Left ventricle myocardium superior (tissue), 1 donor: ENCODE data around the gene MAVS. TPM values are rescaled to one million over a fixed set of nuclear protein-coding genes. Genes with fewer than 3 reads are reported as not detected.
A peak's percentile ranks its signal among the peaks of the same experiment; 100 is the strongest.
"Not testable (repeated sequence)": the region's sequence is repeated elsewhere in the genome, so short reads cannot be mapped to it uniquely, and the experiment has no call there.

ENCODE experiments used
- ATAC-seq: fragments of 200-7000 bp; cut with Tn5 transposase; one replicate; pipeline ENCODE4 v1.9.1; 2020; ENCODE audit warnings: mild to moderate bottlenecking, moderate library complexity
- DNase-seq: peaks from one replicate; pipeline ENCODE4 v3.0.0-alpha.2; 2020
- intact Hi-C: fragments of 100-400 bp; cut with micrococcal nuclease; formaldehyde crosslinking; loops from one replicate; pipeline ENCODE4 v1.11.0; 2022
- total RNA-seq: library from RNA; stranded (reverse); fragmentation: NEBNext Ultra II Directional; extraction: Animal tissue kit (Norgen Biotek cat#: 25700); gene quantifications from one replicate; pipeline ENCODE4 v1.2.1, GENCODE V29; 2021
- donor health status: DM: no; HTN: yes; CAD: no; lungs with severe emphysema.

The MAVS gene
- total RNA-seq, 1 donor from 2014 or later = 34.8 TPM

DNA sequence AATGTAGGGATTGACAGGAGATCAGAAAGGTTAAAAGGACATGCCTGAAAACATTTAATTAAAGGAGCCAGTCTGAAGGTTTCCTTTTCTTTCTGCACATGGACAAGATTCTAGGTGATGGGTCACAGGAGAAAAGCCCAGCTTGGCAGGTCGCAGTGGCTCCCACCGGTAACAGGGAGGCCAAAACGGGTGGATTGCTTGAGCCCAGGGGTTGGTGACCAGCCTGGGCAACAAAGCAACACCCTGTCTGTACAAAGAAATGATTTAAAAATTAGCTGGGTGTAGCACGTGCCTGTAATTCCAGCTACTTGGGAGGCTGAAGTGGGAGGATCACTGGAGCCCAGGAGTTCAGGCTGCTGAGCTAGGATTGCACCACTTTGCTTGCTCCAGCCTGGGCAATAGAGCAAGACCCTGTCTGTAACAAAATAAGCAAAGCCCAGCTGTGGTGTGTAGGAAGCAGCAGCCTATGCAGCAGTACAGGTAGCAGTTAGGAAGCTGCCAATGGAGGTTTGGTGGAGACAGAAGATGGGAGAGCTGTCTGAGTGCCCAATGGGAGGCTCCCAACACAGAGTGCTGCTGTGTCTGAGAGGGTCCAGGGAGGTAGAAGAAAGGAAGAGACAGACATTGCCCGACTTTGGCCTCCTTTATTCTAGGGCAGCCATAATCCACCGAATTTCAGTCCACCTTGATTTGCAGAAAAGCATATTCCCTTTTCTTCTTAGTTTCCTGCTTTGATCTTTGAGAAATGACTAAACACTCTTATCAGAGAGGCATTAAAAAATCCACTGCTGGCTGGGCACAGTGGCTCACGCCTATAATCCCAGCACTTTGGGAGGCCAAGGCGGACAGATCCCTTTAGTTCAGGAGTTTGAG lies 33.4 kb upstream of the MAVS start:
- intact Hi-C loops = no loop called here
- no peak for ATAC-seq
- no peak for DNase-seq

- no peak for ATAC-seq
- intact Hi-C loops = no loop called here
- no peak for DNase-seq
These were observed 32.6 kb upstream of the MAVS start for GRCh38 chr20:3813848-3814581.

DNA sequence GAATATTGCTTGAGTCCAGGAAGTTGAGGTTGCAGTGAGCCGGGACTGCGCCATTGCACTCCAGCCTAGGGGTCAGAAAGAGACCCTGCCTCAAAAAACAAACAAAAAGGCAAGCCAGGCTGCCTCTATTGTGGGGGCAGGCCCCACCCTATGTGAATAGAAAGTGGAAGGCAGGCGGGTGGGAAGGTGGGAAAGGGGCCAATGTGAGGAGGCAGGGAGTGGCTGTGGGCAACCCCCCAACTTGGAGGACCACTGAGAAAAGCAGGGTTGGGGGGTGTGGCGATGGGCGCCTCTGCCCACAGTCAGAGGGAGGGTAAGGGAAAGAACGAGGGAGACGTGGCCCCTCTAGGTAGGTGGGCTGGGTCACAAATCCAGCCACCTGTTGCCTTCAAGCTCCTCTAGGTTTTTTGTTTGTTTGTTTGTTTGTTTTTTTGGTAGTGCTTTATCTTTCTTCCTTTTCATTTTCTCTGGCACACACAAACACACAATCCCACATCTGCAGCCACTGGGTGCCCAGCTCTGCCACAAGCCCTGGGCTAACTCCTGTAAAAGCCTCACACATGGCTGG lies 31.6 kb upstream of the MAVS start:
- ATAC-seq = no peak
- intact Hi-C loops = no loop called here
- no peak for DNase-seq

GRCh38 chr20:3815703-3816315 lies 30.8 kb upstream of the MAVS start:
- intact Hi-C loops = no loop called here
- no peak for ATAC-seq
- DNase-seq = no peak

GRCh38 chr20:3818155-3819151 lies 28.2 kb upstream of the MAVS start:
- DNase-seq = peak; percentile 67
- peak; percentile 38 for ATAC-seq
- intact Hi-C loops = no loop called here

DNA sequence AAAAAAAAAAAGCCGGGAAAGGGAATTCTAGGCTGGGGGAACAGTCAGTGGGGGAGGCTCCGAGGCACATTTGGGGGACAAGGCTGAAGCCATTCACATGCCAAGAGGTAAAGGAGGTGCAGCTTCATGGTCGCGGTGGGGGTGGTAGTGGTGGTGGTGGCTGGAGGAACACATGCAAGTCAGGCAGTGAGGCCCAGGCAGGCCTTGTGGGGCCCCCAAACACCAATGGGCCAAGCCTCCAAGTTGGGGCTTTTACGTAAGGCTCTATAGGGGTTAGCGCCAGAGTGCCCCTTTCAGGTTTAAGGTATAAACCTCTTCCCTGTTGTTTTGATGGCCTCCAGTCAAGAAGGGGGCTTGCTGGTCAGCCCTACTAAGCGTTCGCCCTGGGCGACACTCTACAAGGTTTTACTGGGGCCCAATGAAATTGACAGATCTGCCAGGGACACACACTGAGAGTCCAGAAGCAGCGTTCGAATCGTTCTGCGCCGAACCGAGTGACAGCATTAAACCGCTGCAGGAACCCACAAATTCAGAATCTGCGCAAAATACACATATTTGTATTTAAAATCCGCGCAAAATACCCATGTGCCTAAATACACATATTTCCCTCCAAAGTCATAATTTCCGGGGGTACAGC lies 27.1 kb upstream of the MAVS start:
- DNase-seq = peak; percentile 47
- no peak for ATAC-seq
- intact Hi-C loops = loop anchor here (5.0 kb wide), 1 partner anchor 32 kb away; the partner anchor contains the start of gene CENPB

- peak; percentile 99 for DNase-seq
- ATAC-seq = peak; percentile 93
- intact Hi-C loops = loop anchor here (5.0 kb wide), 1 partner anchor 33 kb away; the partner anchor contains the start of gene CENPB
These were observed 26.4 kb upstream of the MAVS start, which contains the start of gene AP5S1 for GRCh38 chr20:3820048-3820900. Gene AP5S1, plus strand, starts transcription at chr20:3820547. Its CDS starts 1,571 bp downstream, at chr20:3822118.

DNA sequence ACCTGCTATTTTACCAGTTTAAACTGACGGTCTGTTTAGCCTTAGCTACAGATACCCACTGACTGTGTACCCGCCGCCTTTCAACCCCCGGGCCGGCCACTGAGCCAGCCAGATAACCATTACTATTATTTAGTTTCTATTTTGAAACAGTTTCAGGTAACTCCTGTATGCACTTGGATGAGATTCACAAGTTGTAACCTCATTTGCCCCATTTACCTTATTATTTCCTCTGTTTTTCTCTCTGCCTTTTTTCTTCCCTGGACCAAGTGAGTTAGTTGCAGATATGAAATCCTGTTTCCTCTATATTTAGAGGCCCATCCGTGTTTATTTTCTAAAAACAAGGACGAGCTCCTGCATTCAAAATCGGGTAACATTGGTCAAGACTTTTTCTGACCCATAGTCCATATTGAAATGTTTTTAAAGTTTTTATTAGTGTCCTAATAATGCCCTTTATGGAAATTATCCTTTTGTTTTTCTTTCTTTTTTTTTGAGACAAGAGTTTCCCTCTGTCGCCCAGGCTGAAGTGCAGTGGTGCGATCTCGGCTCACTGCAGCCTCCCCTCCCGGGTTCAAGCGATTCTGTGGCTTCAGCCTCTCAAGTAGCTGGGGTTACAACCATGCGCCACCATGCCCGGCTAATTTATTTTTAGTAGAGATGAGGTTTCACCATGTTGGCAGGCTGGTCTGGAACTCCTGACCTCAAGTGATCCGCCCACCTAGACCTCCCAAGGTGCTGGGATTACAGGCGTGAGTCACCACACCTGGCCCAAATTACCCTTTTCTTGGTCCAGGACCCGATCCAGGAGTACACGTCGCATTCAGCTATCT lies 25.5 kb upstream of the MAVS start:
- no peak for DNase-seq
- intact Hi-C loops = loop anchor here (5.0 kb wide), 1 partner anchor 34 kb away; the partner anchor contains the start of gene CENPB
- ATAC-seq = no peak

DNA sequence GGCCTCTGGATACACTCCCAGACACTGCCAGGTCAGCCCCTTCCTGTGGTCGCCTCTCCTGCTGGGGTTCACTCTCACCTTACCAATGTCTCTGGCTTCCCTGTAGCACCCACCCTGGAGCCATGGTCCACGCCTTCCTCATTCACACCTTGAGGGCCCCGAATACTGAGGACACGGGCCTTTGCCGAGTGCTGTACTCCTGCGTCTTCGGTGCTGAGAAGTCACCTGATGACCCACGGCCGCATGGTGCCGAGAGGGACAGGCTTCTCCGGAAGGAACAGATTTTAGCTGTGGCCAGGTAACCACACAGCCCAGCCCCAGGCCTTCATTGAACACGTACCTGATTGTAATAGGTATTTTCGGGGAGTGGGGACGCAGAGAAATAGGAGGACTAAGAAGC lies 24.6 kb upstream of the MAVS start:
- ATAC-seq (no peak), DNase-seq (no peak)
- intact Hi-C loops = loop anchor here (5.0 kb wide), 1 partner anchor 35 kb away; the partner anchor contains the start of gene CENPB

GRCh38 chr20:3823881-3824280 lies 22.8 kb upstream of the MAVS start:
- intact Hi-C loops = loop anchor here (5.0 kb wide), 1 partner anchor 37 kb away; the partner anchor contains the start of gene CENPB
- DNase-seq (no peak), ATAC-seq (no peak)

- intact Hi-C loops = no loop called here
These were observed 21.1 kb upstream of the MAVS start for GRCh38 chr20:3825526-3825925.

GRCh38 chr20:3826420-3826819 lies 20.2 kb upstream of the MAVS start:
- ATAC-seq (no peak), DNase-seq (no peak)
- intact Hi-C loops = no loop called here

More at GRCh38 chr20:3825526-3825925, 21.1 kb upstream of the MAVS start:
- DNase-seq (no peak), ATAC-seq (no peak)

DNA sequence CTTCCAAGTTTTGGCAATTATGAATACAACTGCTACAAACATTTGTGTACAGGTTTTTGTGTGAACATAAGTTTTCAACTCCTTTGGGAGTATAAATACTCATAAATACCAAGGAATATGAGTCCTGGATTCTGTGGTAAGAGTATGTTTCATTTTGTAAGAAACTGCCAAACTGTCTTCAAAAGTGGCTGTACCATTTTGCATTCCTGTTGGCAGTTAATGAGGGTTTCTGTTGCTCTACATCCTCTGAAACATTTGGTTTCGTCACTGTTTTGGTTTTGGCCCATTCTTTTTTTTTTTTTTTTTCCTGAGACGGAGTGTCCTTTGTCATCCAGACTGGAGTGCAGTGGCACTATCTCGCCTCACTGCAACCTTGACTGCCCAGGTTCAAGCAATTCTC lies 17.8 kb upstream of the MAVS start:
- ATAC-seq (no peak), DNase-seq (no peak)
- intact Hi-C loops = no loop called here

GRCh38 chr20:3829891-3830290 lies 16.7 kb upstream of the MAVS start:
- intact Hi-C loops, DNase-seq, ATAC-seq: not testable (repeated sequence)

DNA sequence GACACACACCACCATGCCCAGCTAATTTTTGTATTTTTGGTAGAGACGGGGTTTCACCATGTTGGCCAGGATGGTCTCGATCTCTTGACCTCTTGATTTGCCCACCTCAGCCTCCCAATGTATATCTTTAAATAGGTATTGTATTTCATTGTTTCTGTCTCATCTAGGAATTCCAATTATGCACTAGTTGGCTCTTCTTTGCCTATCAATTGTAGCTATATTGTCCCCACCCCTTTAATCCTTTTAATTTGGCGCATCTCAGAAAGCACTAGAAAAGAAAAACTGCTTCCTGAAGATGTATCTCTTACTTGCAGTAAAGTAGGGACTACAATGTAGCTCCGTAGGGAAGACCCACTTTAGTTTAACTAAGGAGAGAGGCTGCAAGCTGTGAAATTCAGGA lies 10.5 kb upstream of the MAVS start:
- no peak for DNase-seq
- intact Hi-C loops = no loop called here
- no peak for ATAC-seq

GRCh38 chr20:3839328-3839727 lies 7.3 kb upstream of the MAVS start:
- ATAC-seq (peak; percentile 31), DNase-seq (no peak)
- intact Hi-C loops = no loop called here
